SK-N-SH (cell line): ENCODE measurements around the gene C2orf92.

Experiments
- CHD2 ChIP-seq: fragments of 150-350 bp; IDR thresholded peaks from 2 replicates; pipeline ENCODE4 v1.6.1; 2018; ENCODE audit warnings: low read length; ENCODE audit not compliant: partially characterized antibody
- CTCF ChIP-seq: fragments of 200-600 bp; sonication (generic); IDR thresholded peaks from 2 replicates; pipeline ENCODE4 v1.6.1; 2017; ENCODE audit warnings: antibody characterized with exemption, mild to moderate bottlenecking, moderate library complexity
- EP300 ChIP-seq, 2 experiments: IDR thresholded peaks; 2 replicates each; pipeline versions ENCODE4 v1.4.0 to v1.6.1; 2012; ENCODE audit warnings: borderline replicate concordance in 1 of 2, low read depth in 1 of 2, low read length in 1 of 2
- MXI1 ChIP-seq: IDR thresholded peaks from 2 replicates; pipeline ENCODE4 v1.6.1; 2012; ENCODE audit warnings: mild to moderate bottlenecking, low read depth, low read length, improper control_type of control experiment
- NRF1 ChIP-seq: IDR thresholded peaks from 2 replicates; pipeline ENCODE4 v1.6.1; 2012; ENCODE audit warnings: low read depth, mild to moderate bottlenecking, low read length
- POLR2AphosphoS5 ChIP-seq: IDR thresholded peaks from 2 replicates; pipeline ENCODE4 v1.6.1; 2012; ENCODE audit warnings: low read depth, low read length
- RAD21 ChIP-seq: IDR thresholded peaks from 2 replicates; pipeline ENCODE4 v1.6.1; 2012; ENCODE audit warnings: mild to moderate bottlenecking, low read length
- RFX5 ChIP-seq: IDR thresholded peaks from 2 replicates; pipeline ENCODE4 v1.6.1; 2012; ENCODE audit warnings: mild to moderate bottlenecking, improper control_type of control experiment, low read length
- RXRA ChIP-seq: IDR thresholded peaks from 2 replicates; pipeline ENCODE4 v1.4.0; 2012; ENCODE audit warnings: low read depth, mild to moderate bottlenecking, borderline replicate concordance
- SIN3A ChIP-seq: IDR thresholded peaks from 2 replicates; pipeline ENCODE4 v1.6.1; 2012; ENCODE audit warnings: low read depth, mild to moderate bottlenecking, low read length, moderate library complexity, borderline replicate concordance
- TAF1 ChIP-seq: IDR thresholded peaks from 2 replicates; pipeline ENCODE4 v1.6.1; 2012; ENCODE audit warnings: low read depth, mild to moderate bottlenecking, low read length, moderate library complexity, borderline replicate concordance
- TEAD4 ChIP-seq: IDR thresholded peaks from 2 replicates; pipeline ENCODE4 v1.4.0; 2012; ENCODE audit warnings: mild to moderate bottlenecking, borderline replicate concordance; ENCODE audit not compliant: insufficient read depth
- ZBTB33 ChIP-seq: IDR thresholded peaks from 2 replicates; pipeline ENCODE4 v1.4.0; 2012; ENCODE audit warnings: low read depth, borderline replicate concordance
- TF ChIP-seq, protein P1 (sequence below): IDR thresholded peaks from 2 replicates; pipeline ENCODE4 v1.6.1; 2012; ENCODE audit warnings: mild to moderate bottlenecking, low read depth, low read length, moderate library complexity

DNA sequence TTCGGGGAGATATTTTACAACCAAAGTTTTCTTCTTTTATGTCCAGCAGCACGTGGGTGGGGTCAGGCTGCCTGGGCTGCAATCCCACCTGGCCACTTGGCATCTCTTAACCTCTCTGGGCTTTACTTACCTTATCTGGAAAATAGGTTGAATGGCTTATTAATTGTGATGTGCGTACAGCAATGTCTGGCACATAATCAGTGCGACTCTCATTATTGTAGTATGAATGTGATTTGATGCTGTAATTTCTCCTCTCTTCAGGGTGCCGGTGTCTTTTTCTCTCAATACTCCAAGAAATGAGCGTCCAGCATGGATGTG, 41.8 kb downstream of the C2orf92 start:
- TF ChIP-seq TEAD4 (no peak), CTCF (no peak), ZBTB33 (no peak), NRF1 (no peak), POLR2AphosphoS5 (no peak), RFX5 (no peak), EP300 (IDR thresholded peaks at IDR 0.05; ENCODE audit: borderline replicate concordance in 1 of 2, low read depth in 1 of 2, low read length in 1 of 2) (no peak), MXI1 (no peak), RAD21 (no peak), TAF1 (no peak), RXRA (no peak), CHD2 (no peak), SIN3A (no peak)
- TF ChIP-seq, protein P1, sequence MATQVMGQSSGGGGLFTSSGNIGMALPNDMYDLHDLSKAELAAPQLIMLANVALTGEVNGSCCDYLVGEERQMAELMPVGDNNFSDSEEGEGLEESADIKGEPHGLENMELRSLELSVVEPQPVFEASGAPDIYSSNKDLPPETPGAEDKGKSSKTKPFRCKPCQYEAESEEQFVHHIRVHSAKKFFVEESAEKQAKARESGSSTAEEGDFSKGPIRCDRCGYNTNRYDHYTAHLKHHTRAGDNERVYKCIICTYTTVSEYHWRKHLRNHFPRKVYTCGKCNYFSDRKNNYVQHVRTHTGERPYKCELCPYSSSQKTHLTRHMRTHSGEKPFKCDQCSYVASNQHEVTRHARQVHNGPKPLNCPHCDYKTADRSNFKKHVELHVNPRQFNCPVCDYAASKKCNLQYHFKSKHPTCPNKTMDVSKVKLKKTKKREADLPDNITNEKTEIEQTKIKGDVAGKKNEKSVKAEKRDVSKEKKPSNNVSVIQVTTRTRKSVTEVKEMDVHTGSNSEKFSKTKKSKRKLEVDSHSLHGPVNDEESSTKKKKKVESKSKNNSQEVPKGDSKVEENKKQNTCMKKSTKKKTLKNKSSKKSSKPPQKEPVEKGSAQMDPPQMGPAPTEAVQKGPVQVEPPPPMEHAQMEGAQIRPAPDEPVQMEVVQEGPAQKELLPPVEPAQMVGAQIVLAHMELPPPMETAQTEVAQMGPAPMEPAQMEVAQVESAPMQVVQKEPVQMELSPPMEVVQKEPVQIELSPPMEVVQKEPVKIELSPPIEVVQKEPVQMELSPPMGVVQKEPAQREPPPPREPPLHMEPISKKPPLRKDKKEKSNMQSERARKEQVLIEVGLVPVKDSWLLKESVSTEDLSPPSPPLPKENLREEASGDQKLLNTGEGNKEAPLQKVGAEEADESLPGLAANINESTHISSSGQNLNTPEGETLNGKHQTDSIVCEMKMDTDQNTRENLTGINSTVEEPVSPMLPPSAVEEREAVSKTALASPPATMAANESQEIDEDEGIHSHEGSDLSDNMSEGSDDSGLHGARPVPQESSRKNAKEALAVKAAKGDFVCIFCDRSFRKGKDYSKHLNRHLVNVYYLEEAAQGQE, result no peak
